Vein endothelial cell (primary cell): ENCODE measurements around the gene DYNLRB1. TPM values are rescaled to one million over a fixed set of nuclear protein-coding genes. Genes with fewer than 3 reads are reported as not detected.

ENCODE experiments used
- small RNA-seq: library from RNA; depleted of rRNA; stranded (forward); fragments of <200 nt; gene quantifications from one replicate; pipeline ENCODE3, GENCODE V24; 2012
- total RNA-seq: library from RNA; depleted of rRNA; stranded (reverse); fragments of >200 nt; gene quantifications from 2 replicates; pipeline ENCODE4 v1.2.3, GENCODE V29; 2012

DYNLRB1 gene
- total RNA-seq = 68.6 and 69.6 TPM in 2 replicates

GRCh38 chr20:34516247-34517113 lies at the start of gene DYNLRB1:
DYNLRB1 (plus strand) TSS chr20:34516422; CDS start chr20:34516459, 37 bp downstream.

GRCh38 chr20:34558320-34559218 lies 42.3 kb downstream of the DYNLRB1 start, which contains the start of gene MAP1LC3A:
MAP1LC3A (plus strand) TSS chr20:34558718; CDS start chr20:34558869, 151 bp downstream.

Small RNA genes lying within 50 kb of the gene (small RNA-seq; reads per million reads assigned to genes)
- not detected for gene RF00019

Other genes with a start within 250 kb of the DYNLRB1 start
- gene AHCY, start 213.1 kb upstream of the DYNLRB1 start, total RNA-seq = 125 and 128 TPM in 2 replicates
- 60.1 and 77.4 TPM in 2 replicates for gene ITCH, start 153.1 kb upstream of the DYNLRB1 start, total RNA-seq
- 15.5 and 28.4 TPM in 2 replicates for gene MAP1LC3A, start 42.3 kb downstream of the DYNLRB1 start, total RNA-seq
- gene PIGU, start 160.7 kb downstream of the DYNLRB1 start, total RNA-seq = 10.8 and 14.4 TPM in 2 replicates
- 6.2 and 8.9 TPM in 2 replicates for gene TP53INP2, start 187.9 kb downstream of the DYNLRB1 start, total RNA-seq